Liver (tissue), 9 donors: Measurements from ENCODE around the gene DOCK1. TPM values are rescaled to one million over a fixed set of nuclear protein-coding genes. Genes with fewer than 3 reads are reported as not detected.
"Not testable (repeated sequence)": the region's sequence is repeated elsewhere in the genome, so short reads cannot be mapped to it uniquely, and the experiment has no call there.

Source experiments
- DNase-seq: peaks from one replicate; pipeline ENCODE4 v3.0.0-alpha.2; 2017; ENCODE audit warnings: low spot score
- H3K27ac ChIP-seq, 2 donors: one replicate each; pipeline ENCODE4 v1.7.0; 2013; ENCODE audit warnings: inconsistent platforms in 2 of 2, low read length in 2 of 2, control low read depth in 1 of 2, low read depth in 1 of 2, mild to moderate bottlenecking in 1 of 2
- H3K27me3 ChIP-seq, 4 donors: one replicate each; pipeline versions ENCODE4 v1.6.1 to v1.7.0; 2013; ENCODE audit warnings: low read length in 3 of 4, inconsistent platforms in 1 of 4, mild to moderate bottlenecking in 1 of 4, moderate library complexity in 1 of 4; ENCODE audit not compliant: control insufficient read depth in 4 of 4, insufficient read depth in 4 of 4
- H3K36me3 ChIP-seq, 4 donors: one replicate each; pipeline versions ENCODE4 v1.6.1 to v1.7.0; 2013; ENCODE audit warnings: low read length in 3 of 4, mild to moderate bottlenecking in 3 of 4, low read depth in 1 of 4, moderate library complexity in 1 of 4; ENCODE audit not compliant: control insufficient read depth in 4 of 4, insufficient read depth in 3 of 4
- H3K4me1 ChIP-seq, 4 donors: one replicate each; pipeline versions ENCODE4 v1.6.1 to v1.7.0; 2013; ENCODE audit warnings: low read length in 3 of 4, mild to moderate bottlenecking in 3 of 4, moderate library complexity in 1 of 4; ENCODE audit not compliant: control insufficient read depth in 4 of 4, insufficient read depth in 4 of 4
- H3K4me3 ChIP-seq, 3 donors: one replicate each; pipeline versions ENCODE4 v1.6.1 to v1.7.0; 2013; ENCODE audit warnings: low read length in 3 of 3, control low read depth in 1 of 3, low read depth in 1 of 3, mild to moderate bottlenecking in 1 of 3
- H3K9ac ChIP-seq, 2 donors: one replicate each; pipeline ENCODE4 v1.7.0; 2013; ENCODE audit warnings: low read length in 2 of 2, mild to moderate bottlenecking in 2 of 2, moderate library complexity in 2 of 2, control low read depth in 1 of 2, low read depth in 1 of 2
- H3K9me3 ChIP-seq, 4 donors: one replicate each; pipeline versions ENCODE4 v1.6.1 to v1.7.0; 2013; ENCODE audit warnings: low read length in 3 of 4; ENCODE audit not compliant: control insufficient read depth in 4 of 4
- CTCF ChIP-seq: fragments of 150-350 bp; IDR thresholded peaks from 2 replicates; pipeline ENCODE4 v1.5.1; 2017; ENCODE audit warnings: improper control_type of control experiment, low read depth, low read length; ENCODE audit not compliant: missing input control
- EGR1 ChIP-seq, 2 donors: IDR thresholded peaks; 2 replicates each; pipeline ENCODE4 v1.6.1; 2016 to 2018; ENCODE audit warnings: antibody characterized with exemption in 2 of 2, low read depth in 2 of 2
- FOXA1 ChIP-seq: IDR thresholded peaks from 2 replicates; pipeline ENCODE4 v1.6.1; 2016; ENCODE audit warnings: antibody characterized with exemption
- FOXA2 ChIP-seq: IDR thresholded peaks from 2 replicates; pipeline ENCODE4 v1.6.1; 2016; ENCODE audit warnings: antibody characterized with exemption
- GABPA ChIP-seq, 2 donors: IDR thresholded peaks in 1 of 2; conservative IDR thresholded peaks in 1 of 2; 2 replicates each; pipeline ENCODE4 v1.6.1; 2016; ENCODE audit warnings: antibody characterized with exemption in 2 of 2, mild to moderate bottlenecking in 1 of 2, moderate library complexity in 1 of 2
- HNF4A ChIP-seq, 2 donors: conservative IDR thresholded peaks; 2 replicates each; pipeline ENCODE4 v1.6.1; 2016; ENCODE audit warnings: antibody characterized with exemption in 2 of 2, mild to moderate bottlenecking in 2 of 2
- HNF4G ChIP-seq: IDR thresholded peaks from 2 replicates; pipeline ENCODE4 v1.6.1; 2016; ENCODE audit warnings: antibody characterized with exemption
- JUND ChIP-seq, 2 donors: IDR thresholded peaks; 2 replicates each; pipeline ENCODE4 v1.6.1; 2016; ENCODE audit warnings: antibody characterized with exemption in 2 of 2
- MAX ChIP-seq: IDR thresholded peaks from 2 replicates; pipeline ENCODE4 v1.6.1; 2016; ENCODE audit warnings: antibody characterized with exemption
- NR2F2 ChIP-seq: IDR thresholded peaks from 2 replicates; pipeline ENCODE4 v1.6.1; 2016; ENCODE audit warnings: antibody characterized with exemption
- RAD21 ChIP-seq, 2 donors: IDR thresholded peaks; 2 replicates each; pipeline ENCODE4 v1.6.1; 2016; ENCODE audit warnings: antibody characterized with exemption in 2 of 2, mild to moderate bottlenecking in 2 of 2
- RXRA ChIP-seq, 2 donors: IDR thresholded peaks; 2 replicates each; pipeline ENCODE4 v1.6.1; 2017 to 2018; ENCODE audit warnings: antibody characterized with exemption in 2 of 2, mild to moderate bottlenecking in 1 of 2
- SP1 ChIP-seq: IDR thresholded peaks from 2 replicates; pipeline ENCODE4 v1.6.1; 2018; ENCODE audit warnings: antibody characterized with exemption, mild to moderate bottlenecking
- TAF1 ChIP-seq: conservative IDR thresholded peaks from 2 replicates; pipeline ENCODE4 v1.6.1; 2016; ENCODE audit warnings: antibody characterized with exemption, mild to moderate bottlenecking
- YY1 ChIP-seq: IDR thresholded peaks from 2 replicates; pipeline ENCODE4 v1.6.1; 2016; ENCODE audit warnings: antibody characterized with exemption, mild to moderate bottlenecking
- ZBTB33 ChIP-seq: IDR thresholded peaks from 2 replicates; pipeline ENCODE4 v1.6.1; 2016; ENCODE audit warnings: antibody characterized with exemption
- WGBS: extraction: QIAGEN DNeasy Blood & Tissue Kit; methylation state at CpG from one replicate; pipeline ENCODE4 v1.1.7; 2013; 5-methylcytosine and 5-hydroxymethylcytosine counted together
- polyA plus RNA-seq, 2 donors: library from polyadenylated mRNA; stranded (reverse) in 1 of 2; unstranded in 1 of 2; fragments of 200-250 nt in 1 of 2; fragments of >200 nt in 1 of 2; fragmentation: Nextera tagmentation in 1 of 2; extraction: Ambion mirVana in 1 of 2; gene quantifications; one replicate each; pipeline versions ENCODE4 v1.2.1 to v1.2.3, GENCODE V29; 2013 to 2015
- total RNA-seq, 2 donors: library from RNA; depleted of rRNA; stranded (reverse); fragments of >200 nt; gene quantifications; one replicate each; pipeline ENCODE4 v1.2.3, GENCODE V29; 2014
- TF ChIP-seq, protein P1 (sequence below): IDR thresholded peaks from 2 replicates; pipeline ENCODE4 v1.6.1; 2016; ENCODE audit warnings: antibody characterized with exemption, mild to moderate bottlenecking
- TF ChIP-seq, protein P2 (sequence below): IDR thresholded peaks from 2 replicates; pipeline ENCODE4 v1.6.1; 2016; ENCODE audit warnings: antibody characterized with exemption
- donor health status: healthy.
- donor health status: healthy.
- donor health status: healthy.
- donor health status: healthy.
- donor health status: healthy.

Gene DOCK1
- total and polyA plus RNA-seq, 4 donors: 3.8 to 28.8 (median 9.1) TPM

- Histone ChIP-seq H3K4me3 (no peak overlapping the region), H3K27me3 (no peaks in the 10 kb centered on the region), H3K9me3 (no peaks in the 10 kb centered on the region), H3K4me1 (no peaks in the 10 kb centered on the region), H3K27ac (no peak overlapping the region), H3K36me3 (no peaks in the 10 kb centered on the region), H3K9ac (no peak overlapping the region)
- 54% methylated on average over 1 of the region's 1 CpG for WGBS
- TF ChIP-seq FOXA2 (no peak), GABPA (IDR thresholded peaks at IDR 0.05 in 1 of 2, conservative IDR thresholded peaks at IDR 0.05 in 1 of 2) (no peak), CTCF (no peak), RXRA (IDR thresholded peaks at IDR 0.05) (no peak), EGR1 (IDR thresholded peaks at IDR 0.05; ENCODE audit: low read depth in 2 of 2) (no peak), NR2F2 (no peak), HNF4A (conservative IDR thresholded peaks at IDR 0.05) (no peak), YY1 (no peak), FOXA1 (no peak), HNF4G (no peak), JUND (IDR thresholded peaks at IDR 0.05) (no peak), SP1 (no peak), TAF1 (no peak), MAX (no peak), ZBTB33 (no peak), RAD21 (IDR thresholded peaks at IDR 0.05) (no peak)
- TF ChIP-seq, protein P1, sequence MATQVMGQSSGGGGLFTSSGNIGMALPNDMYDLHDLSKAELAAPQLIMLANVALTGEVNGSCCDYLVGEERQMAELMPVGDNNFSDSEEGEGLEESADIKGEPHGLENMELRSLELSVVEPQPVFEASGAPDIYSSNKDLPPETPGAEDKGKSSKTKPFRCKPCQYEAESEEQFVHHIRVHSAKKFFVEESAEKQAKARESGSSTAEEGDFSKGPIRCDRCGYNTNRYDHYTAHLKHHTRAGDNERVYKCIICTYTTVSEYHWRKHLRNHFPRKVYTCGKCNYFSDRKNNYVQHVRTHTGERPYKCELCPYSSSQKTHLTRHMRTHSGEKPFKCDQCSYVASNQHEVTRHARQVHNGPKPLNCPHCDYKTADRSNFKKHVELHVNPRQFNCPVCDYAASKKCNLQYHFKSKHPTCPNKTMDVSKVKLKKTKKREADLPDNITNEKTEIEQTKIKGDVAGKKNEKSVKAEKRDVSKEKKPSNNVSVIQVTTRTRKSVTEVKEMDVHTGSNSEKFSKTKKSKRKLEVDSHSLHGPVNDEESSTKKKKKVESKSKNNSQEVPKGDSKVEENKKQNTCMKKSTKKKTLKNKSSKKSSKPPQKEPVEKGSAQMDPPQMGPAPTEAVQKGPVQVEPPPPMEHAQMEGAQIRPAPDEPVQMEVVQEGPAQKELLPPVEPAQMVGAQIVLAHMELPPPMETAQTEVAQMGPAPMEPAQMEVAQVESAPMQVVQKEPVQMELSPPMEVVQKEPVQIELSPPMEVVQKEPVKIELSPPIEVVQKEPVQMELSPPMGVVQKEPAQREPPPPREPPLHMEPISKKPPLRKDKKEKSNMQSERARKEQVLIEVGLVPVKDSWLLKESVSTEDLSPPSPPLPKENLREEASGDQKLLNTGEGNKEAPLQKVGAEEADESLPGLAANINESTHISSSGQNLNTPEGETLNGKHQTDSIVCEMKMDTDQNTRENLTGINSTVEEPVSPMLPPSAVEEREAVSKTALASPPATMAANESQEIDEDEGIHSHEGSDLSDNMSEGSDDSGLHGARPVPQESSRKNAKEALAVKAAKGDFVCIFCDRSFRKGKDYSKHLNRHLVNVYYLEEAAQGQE: no peak
- TF ChIP-seq, protein P2, sequence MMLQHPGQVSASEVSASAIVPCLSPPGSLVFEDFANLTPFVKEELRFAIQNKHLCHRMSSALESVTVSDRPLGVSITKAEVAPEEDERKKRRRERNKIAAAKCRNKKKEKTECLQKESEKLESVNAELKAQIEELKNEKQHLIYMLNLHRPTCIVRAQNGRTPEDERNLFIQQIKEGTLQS: no peak
- DNase-seq: no peak
These were observed 15.8 kb upstream of the DOCK1 start for GRCh38 chr10:126889421-126889820.

- H3K36me3 ChIP-seq, H3K9ac ChIP-seq, H3K27me3 ChIP-seq, H3K4me1 ChIP-seq, H3K9me3 ChIP-seq, DNase-seq, H3K4me3 ChIP-seq, H3K27ac ChIP-seq: not testable (repeated sequence)
- WGBS: 91% methylated on average over 5 of the region's 5 CpGs
These were observed 14.4 kb upstream of the DOCK1 start for GRCh38 chr10:126890797-126891196.
